Left ventricle myocardium inferior (tissue), 1 donor: ENCODE measurements around the gene STYXL2. TPM values are rescaled to one million over a fixed set of nuclear protein-coding genes. Genes with fewer than 3 reads are reported as not detected.
A peak's percentile ranks its signal among the peaks of the same experiment; 100 is the strongest.

ENCODE experiments used
- DNase-seq: peaks from one replicate; pipeline ENCODE4 v3.0.0-alpha.2; 2020
- H3K27ac ChIP-seq: fragments of 200-600 bp; replicated peaks from 2 replicates; pipeline ENCODE4 v1.8.0; 2021
- H3K27me3 ChIP-seq: fragments of 200-600 bp; 2 replicates; pipeline ENCODE4 v1.8.0; 2021; ENCODE audit warnings: low read depth
- H3K36me3 ChIP-seq: fragments of 200-600 bp; 2 replicates; pipeline ENCODE4 v1.8.0; 2021
- H3K4me1 ChIP-seq: fragments of 200-600 bp; 2 replicates; pipeline ENCODE4 v1.8.0; 2021
- H3K4me3 ChIP-seq: fragments of 200-600 bp; 2 replicates; pipeline ENCODE4 v1.8.0; 2021; ENCODE audit warnings: mild to moderate bottlenecking, moderate library complexity
- H3K9me3 ChIP-seq: fragments of 200-600 bp; replicated peaks from 2 replicates; pipeline ENCODE4 v1.8.0; 2021
- intact Hi-C: fragments of 100-400 bp; cut with micrococcal nuclease; formaldehyde crosslinking; loops from one replicate; pipeline ENCODE4 v1.11.0; 2022
- total RNA-seq: library from RNA; stranded (reverse); fragmentation: NEBNext Ultra II Directional; extraction: Animal tissue kit (Norgen Biotek cat#: 25700); gene quantifications from one replicate; pipeline ENCODE4 v1.2.1, GENCODE V29; 2021
- TF ChIP-seq, protein P1 (sequence below): fragments of 200-600 bp; IDR thresholded peaks from 2 replicates; pipeline ENCODE4 v1.8.0; 2021; ENCODE audit warnings: antibody characterized with exemption, mild to moderate bottlenecking, borderline replicate concordance
- donor health status: DM: no; HTN: yes; CAD: no; lungs with severe emphysema.

The STYXL2 gene
- total RNA-seq, 1 donor from 2014 or later, result 177 TPM

DNA sequence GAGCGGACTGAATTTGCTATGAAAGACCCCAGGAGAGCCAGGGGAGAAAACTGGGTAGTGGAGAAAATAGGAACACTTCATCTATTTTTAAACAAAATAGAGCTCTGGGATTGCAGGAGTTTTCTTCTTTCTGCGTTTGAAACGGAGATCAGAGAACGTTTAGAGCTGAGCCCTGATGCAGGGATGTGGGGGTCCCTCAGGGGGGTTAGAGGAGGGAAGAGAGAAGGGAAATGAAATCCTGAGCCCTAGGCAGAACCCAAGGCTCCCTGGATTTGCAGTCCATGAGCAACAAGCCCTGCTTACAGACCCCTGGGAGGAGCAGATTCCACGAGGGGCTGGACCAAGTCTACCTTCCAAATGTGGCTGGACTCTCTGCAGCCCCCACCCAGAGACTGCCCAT lies 21.8 kb downstream of the STYXL2 start:
- peaks cover 25% of the 10 kb centered on the region for H3K27me3 ChIP-seq
- peaks cover 35% of the 10 kb centered on the region for H3K4me1 ChIP-seq
- no peak for DNase-seq
- TF ChIP-seq, protein P1, sequence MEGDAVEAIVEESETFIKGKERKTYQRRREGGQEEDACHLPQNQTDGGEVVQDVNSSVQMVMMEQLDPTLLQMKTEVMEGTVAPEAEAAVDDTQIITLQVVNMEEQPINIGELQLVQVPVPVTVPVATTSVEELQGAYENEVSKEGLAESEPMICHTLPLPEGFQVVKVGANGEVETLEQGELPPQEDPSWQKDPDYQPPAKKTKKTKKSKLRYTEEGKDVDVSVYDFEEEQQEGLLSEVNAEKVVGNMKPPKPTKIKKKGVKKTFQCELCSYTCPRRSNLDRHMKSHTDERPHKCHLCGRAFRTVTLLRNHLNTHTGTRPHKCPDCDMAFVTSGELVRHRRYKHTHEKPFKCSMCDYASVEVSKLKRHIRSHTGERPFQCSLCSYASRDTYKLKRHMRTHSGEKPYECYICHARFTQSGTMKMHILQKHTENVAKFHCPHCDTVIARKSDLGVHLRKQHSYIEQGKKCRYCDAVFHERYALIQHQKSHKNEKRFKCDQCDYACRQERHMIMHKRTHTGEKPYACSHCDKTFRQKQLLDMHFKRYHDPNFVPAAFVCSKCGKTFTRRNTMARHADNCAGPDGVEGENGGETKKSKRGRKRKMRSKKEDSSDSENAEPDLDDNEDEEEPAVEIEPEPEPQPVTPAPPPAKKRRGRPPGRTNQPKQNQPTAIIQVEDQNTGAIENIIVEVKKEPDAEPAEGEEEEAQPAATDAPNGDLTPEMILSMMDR, result no peak
- peaks cover 1% of the 10 kb centered on the region for H3K9me3 ChIP-seq
- peaks cover 22% of the 10 kb centered on the region for H3K36me3 ChIP-seq
- no peak overlapping the region for H3K27ac ChIP-seq
- intact Hi-C loops, result no loop called here
- no peak overlapping the region for H3K4me3 ChIP-seq

DNA sequence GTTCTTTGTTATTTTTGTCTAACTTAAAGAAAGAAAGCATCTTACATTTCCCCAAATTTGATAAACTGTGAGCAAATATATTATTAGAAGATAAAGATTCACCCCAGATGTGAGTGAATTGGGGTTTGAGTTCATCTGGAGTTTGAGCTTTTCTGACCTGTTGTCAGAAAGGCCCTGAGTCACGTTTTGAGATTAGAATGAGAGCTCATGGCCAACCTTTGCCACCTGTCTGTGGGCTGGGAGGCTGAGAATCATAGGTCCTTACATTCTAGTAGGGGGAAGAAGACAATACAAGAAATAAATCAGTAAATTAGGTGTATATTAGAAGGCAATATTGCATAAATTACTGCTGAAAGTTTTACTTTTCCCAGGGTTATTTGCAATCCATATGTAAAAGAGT lies 22.3 kb downstream of the STYXL2 start:
- H3K36me3 ChIP-seq, result peaks cover 22% of the 10 kb centered on the region
- no peak for DNase-seq
- TF ChIP-seq, protein P1, result no peak
- H3K9me3 ChIP-seq, result no peaks in the 10 kb centered on the region
- H3K27me3 ChIP-seq, result peaks cover 26% of the 10 kb centered on the region
- no peak overlapping the region for H3K4me3 ChIP-seq
- intact Hi-C loops, result no loop called here
- peaks cover 39% of the 10 kb centered on the region for H3K4me1 ChIP-seq
- H3K27ac ChIP-seq, result no peak overlapping the region

DNA sequence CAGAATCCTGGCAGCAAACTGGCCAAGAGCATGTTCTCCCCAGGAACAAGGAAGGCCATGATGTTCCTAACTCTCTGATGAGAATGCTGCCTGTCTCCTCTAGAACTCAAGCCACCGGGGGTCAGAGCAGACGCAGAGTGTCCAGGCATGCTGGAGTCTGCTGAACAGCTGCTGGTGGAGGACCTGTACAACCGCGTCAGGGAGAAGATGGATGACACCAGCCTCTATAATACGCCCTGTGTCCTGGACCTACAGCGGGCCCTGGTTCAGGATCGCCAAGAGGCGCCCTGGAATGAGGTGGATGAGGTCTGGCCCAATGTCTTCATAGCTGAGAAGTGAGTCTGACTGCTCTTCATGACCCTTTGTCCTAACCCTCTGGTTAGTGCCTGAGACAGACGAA lies 23.4 kb downstream of the STYXL2 start:
- Histone ChIP-seq H3K36me3 (peaks cover 22% of the 10 kb centered on the region), H3K27ac (peak overlapping the region; percentile 13), H3K27me3 (peaks cover 26% of the 10 kb centered on the region), H3K9me3 (no peaks in the 10 kb centered on the region), H3K4me3 (no peak overlapping the region), H3K4me1 (peaks cover 42% of the 10 kb centered on the region)
- no peak for DNase-seq
- TF ChIP-seq, protein P1, result no peak
- intact Hi-C loops, result no loop called here

DNA sequence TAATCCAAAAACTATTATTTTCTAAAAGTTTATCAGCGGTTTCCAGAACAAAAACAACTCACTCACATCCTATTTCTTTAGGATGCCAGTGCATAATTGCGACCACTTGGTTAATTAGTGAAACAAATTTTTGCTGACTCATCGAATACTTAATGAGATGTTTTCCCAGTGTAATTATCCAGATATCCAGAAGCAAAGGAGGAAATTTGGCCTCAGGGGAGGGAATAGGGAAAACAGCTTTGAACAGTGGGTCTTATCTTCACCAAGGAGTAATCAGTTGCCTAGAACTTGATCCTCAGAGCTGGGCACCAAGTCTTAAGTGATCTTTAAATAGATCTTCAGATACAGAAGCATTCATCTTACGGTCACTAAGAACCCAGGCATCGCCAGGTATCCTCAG lies 24.3 kb downstream of the STYXL2 start:
- no peak overlapping the region for H3K4me3 ChIP-seq
- H3K4me1 ChIP-seq, result peaks cover 42% of the 10 kb centered on the region
- TF ChIP-seq, protein P1, result no peak
- no peaks in the 10 kb centered on the region for H3K9me3 ChIP-seq
- peaks cover 28% of the 10 kb centered on the region for H3K27me3 ChIP-seq
- intact Hi-C loops, result no loop called here
- DNase-seq, result no peak
- no peak overlapping the region for H3K27ac ChIP-seq
- peaks cover 26% of the 10 kb centered on the region for H3K36me3 ChIP-seq

DNA sequence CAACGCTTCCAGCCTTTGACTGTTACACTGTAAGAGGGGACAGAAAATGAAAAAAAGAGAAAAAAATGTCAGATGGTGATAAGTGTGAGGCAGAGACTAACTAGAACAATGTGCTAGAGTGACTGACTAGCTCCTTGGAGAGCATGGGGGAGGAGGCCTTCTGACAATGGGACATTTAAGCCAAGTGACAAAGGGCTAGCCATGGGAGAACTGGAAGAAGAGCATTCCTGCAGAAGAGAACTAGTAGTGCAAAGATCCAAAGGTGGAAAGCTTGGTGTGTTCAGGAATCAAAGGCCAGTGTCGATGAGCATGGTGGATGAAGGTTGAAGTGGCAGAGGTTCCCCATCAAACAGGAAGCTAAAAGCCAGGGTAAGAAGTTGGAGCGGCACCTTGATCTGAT lies 25.8 kb downstream of the STYXL2 start:
- H3K9me3 ChIP-seq, result no peaks in the 10 kb centered on the region
- TF ChIP-seq, protein P1, result no peak
- no peak for DNase-seq
- H3K4me1 ChIP-seq, result peaks cover 42% of the 10 kb centered on the region
- no peak overlapping the region for H3K4me3 ChIP-seq
- peaks cover 29% of the 10 kb centered on the region for H3K36me3 ChIP-seq
- intact Hi-C loops, result no loop called here
- H3K27me3 ChIP-seq, result peaks cover 26% of the 10 kb centered on the region
- H3K27ac ChIP-seq, result peak overlapping the region; percentile 48

DNA sequence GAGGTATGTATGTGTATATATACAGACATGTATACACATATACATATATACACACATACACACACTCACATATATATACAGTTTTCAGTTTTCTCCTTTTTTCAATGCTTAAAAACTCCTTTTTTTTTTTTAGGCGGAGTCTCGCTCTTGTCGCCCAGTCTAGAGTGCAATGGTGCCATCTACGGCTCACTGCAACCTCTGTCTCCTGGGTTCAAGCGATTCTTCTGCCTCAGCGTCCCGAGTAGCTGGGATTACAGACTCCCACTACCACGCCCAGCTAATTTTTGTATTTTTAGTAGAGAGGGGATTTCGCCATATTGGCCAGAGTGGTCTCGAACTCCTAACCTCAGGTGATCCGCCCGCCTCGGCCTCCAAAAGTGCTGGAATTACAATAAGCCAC lies 27.0 kb downstream of the STYXL2 start:
- no peaks in the 10 kb centered on the region for H3K9me3 ChIP-seq
- H3K27ac ChIP-seq, result no peak overlapping the region
- TF ChIP-seq, protein P1, result no peak
- H3K4me3 ChIP-seq, result peak overlapping the region; percentile 46
- H3K36me3 ChIP-seq, result peaks cover 32% of the 10 kb centered on the region
- H3K4me1 ChIP-seq, result peaks cover 38% of the 10 kb centered on the region
- DNase-seq, result no peak
- intact Hi-C loops, result no loop called here
- peaks cover 26% of the 10 kb centered on the region for H3K27me3 ChIP-seq
